Nephron progenitor cell (in vitro differentiated cells): Measurements from ENCODE around the gene ZFP62.

Source experiments
- DNase-seq: peaks from one replicate; pipeline ENCODE4 v3.0.0; 2021
- H3K27ac Mint-ChIP-seq: 2 replicates; pipeline ENCODE4 v1.8.0; 2021; ENCODE audit warnings: mild to moderate bottlenecking, moderate library complexity, mixed read lengths
- H3K27me3 Mint-ChIP-seq: 2 replicates; pipeline ENCODE4 v1.8.0; 2021; ENCODE audit warnings: mild to moderate bottlenecking, low read depth, mixed read lengths; ENCODE audit not compliant: poor library complexity
- H3K36me3 Mint-ChIP-seq: 2 replicates; pipeline ENCODE4 v1.8.0; 2021; ENCODE audit warnings: low read depth, mixed read lengths
- H3K4me1 Mint-ChIP-seq: 2 replicates; pipeline ENCODE4 v1.8.0; 2021; ENCODE audit warnings: mixed read lengths
- H3K4me3 Mint-ChIP-seq: 2 replicates; pipeline ENCODE4 v1.8.0; 2021; ENCODE audit warnings: mild to moderate bottlenecking, moderate library complexity, mixed read lengths
- H3K9me3 Mint-ChIP-seq: 2 replicates; pipeline ENCODE4 v1.8.0; 2021; ENCODE audit warnings: mild to moderate bottlenecking, moderate library complexity, mixed read lengths
- CTCF ChIP-seq: fragments of 200-600 bp; sonication (generic); IDR thresholded peaks from 2 replicates; pipeline ENCODE4 v1.5.0; 2021; ENCODE audit warnings: antibody characterized with exemption

ZFP62 gene

DNA sequence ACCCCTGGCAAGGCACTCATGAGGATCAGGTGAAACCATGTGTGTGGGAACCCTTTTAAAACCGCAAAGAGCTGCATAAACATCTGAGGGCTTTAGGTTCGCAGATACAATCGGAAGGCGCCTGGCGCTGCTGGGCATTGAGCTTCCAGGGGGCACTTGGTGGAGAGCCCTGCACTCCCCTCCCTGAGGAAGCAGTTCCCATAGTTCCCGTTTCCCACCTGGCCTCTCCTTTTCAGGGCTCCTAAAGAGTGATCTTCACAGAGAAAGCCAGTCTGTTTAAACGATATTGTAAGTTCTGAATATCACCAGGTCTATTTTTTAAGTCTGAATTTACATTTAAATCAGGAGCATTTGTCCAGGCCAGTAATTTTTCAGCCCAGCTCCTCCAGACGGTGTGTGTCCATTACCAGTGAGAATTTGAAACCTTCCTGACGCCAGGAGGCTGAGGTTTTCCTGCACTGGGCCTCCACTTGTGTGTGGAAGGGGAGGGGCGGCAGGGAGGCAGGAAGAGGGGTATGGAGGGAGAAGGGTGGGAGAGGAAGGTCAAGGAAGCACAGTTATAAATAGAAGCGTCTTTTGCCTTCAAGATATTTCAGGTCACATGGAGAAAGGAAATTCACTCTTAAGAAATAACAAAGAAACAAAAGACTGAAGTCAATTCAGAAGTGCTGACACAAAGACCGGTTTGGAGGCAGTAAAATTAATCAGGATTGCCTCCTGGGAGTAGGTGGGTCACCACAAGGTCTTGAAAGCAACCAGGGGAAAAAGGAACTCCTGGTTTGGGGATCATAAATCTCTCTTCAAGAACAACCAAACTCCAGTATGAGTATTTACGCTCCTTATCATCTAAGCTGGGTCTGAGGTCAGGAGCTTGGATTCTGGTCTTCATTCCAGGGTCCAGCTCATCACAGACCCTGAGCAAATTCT lies 44.2 kb downstream of the ZFP62 start:
- Mint-ChIP-seq H3K27me3 (no peaks in the 10 kb centered on the region), H3K4me3 (peak overlapping the region; percentile 60), H3K27ac (peak overlapping the region; percentile 98), H3K4me1 (peaks cover 86% of the 10 kb centered on the region), H3K36me3 (no peaks in the 10 kb centered on the region), H3K9me3 (no peaks in the 10 kb centered on the region)
- no peak for TF ChIP-seq CTCF
- DNase-seq, result peak; percentile 52

GRCh38 chr5:180815293-180815917 lies 45.7 kb downstream of the ZFP62 start:
- peak overlapping the region; percentile 68 for H3K4me3 Mint-ChIP-seq
- DNase-seq, result no peak
- peaks cover 88% of the 10 kb centered on the region for H3K4me1 Mint-ChIP-seq
- TF ChIP-seq CTCF, result no peak
- no peaks in the 10 kb centered on the region for H3K36me3 Mint-ChIP-seq
- no peaks in the 10 kb centered on the region for H3K27me3 Mint-ChIP-seq
- peak overlapping the region; percentile 90 for H3K27ac Mint-ChIP-seq
- H3K9me3 Mint-ChIP-seq, result no peaks in the 10 kb centered on the region

- H3K4me3 Mint-ChIP-seq, result peak overlapping the region; percentile 14
- no peaks in the 10 kb centered on the region for H3K9me3 Mint-ChIP-seq
- no peak for DNase-seq
- H3K27ac Mint-ChIP-seq, result no peak overlapping the region
- peaks cover 90% of the 10 kb centered on the region for H3K4me1 Mint-ChIP-seq
- H3K36me3 Mint-ChIP-seq, result no peaks in the 10 kb centered on the region
- TF ChIP-seq CTCF, result no peak
- H3K27me3 Mint-ChIP-seq, result no peaks in the 10 kb centered on the region
Measured at GRCh38 chr5:180813420-180813819, 47.7 kb downstream of the ZFP62 start.

- peaks cover 90% of the 10 kb centered on the region for H3K4me1 Mint-ChIP-seq
- H3K27ac Mint-ChIP-seq, result peak overlapping the region; percentile 81
- no peak for DNase-seq
- TF ChIP-seq CTCF, result no peak
- H3K9me3 Mint-ChIP-seq, result no peaks in the 10 kb centered on the region
- H3K36me3 Mint-ChIP-seq, result no peaks in the 10 kb centered on the region
- H3K4me3 Mint-ChIP-seq, result peak overlapping the region; percentile 75
- H3K27me3 Mint-ChIP-seq, result no peaks in the 10 kb centered on the region
Measured at GRCh38 chr5:180811623-180812124, 49.4 kb downstream of the ZFP62 start.

DNA sequence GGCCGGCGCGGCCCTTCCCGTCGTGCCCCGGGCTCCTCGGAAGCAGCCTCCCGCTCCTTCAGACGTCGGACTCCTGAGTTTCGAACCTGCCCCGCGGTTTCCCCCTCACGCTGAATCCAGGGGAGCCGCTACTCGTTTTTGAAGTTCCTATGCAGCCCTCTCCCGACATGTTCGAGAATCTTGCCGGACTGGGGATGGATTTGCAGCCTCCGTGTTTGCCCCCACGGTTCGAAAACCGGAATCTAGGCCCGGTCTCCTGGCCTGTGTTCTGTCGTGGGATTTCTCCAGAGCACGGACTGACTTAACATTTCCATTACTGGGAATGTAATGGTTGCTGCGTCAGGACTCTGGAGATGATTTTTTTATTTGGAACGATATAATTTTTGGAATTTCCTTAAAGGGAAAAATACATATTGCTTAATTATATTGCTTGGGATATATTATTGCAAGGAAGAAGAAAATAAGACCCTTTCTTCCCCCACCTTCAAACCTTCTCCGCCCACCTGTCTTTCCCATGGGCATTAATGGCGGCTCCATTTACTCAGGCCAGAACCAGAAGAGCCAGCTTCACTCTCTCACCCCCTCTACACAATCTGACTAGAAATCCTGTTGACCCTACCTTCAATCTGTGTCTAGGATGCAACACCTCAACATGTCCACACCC lies 50.0 kb downstream of the ZFP62 start:
- H3K4me3 Mint-ChIP-seq, result peak overlapping the region; percentile 75
- peak overlapping the region; percentile 83 for H3K27ac Mint-ChIP-seq
- H3K36me3 Mint-ChIP-seq, result no peaks in the 10 kb centered on the region
- H3K4me1 Mint-ChIP-seq, result peaks cover 90% of the 10 kb centered on the region
- H3K9me3 Mint-ChIP-seq, result no peaks in the 10 kb centered on the region
- no peak for TF ChIP-seq CTCF
- no peaks in the 10 kb centered on the region for H3K27me3 Mint-ChIP-seq
- DNase-seq, result no peak
